HL-60 (cell line): Measurements from ENCODE around the gene SOX18.

Experiments used
- DNase-seq, 2 experiments: peaks; one replicate each; pipeline ENCODE4 v3.0.0-alpha.2; 2010 to 2020; ENCODE audit warnings: low read depth in 1 of 2, low spot score in 1 of 2
- H3K27ac ChIP-seq: fragments of 250-450 bp; sonication (Bioruptor Pico); replicated peaks from 2 replicates; pipeline ENCODE4 v1.5.1; 2020; ENCODE audit warnings: mild to moderate bottlenecking, moderate library complexity
- H3K27me3 ChIP-seq: fragments of 250-450 bp; sonication (Bioruptor Pico); 2 replicates; pipeline ENCODE4 v1.5.1; 2021; ENCODE audit warnings: mild to moderate bottlenecking, moderate library complexity; ENCODE audit not compliant: insufficient read depth, poor library complexity, severe bottlenecking
- H3K4me3 ChIP-seq: replicated peaks from 2 replicates; pipeline ENCODE4 v1.5.1; 2011; ENCODE audit warnings: mild to moderate bottlenecking, control low read depth, low read length; ENCODE audit not compliant: insufficient read depth
- GABPA ChIP-seq: IDR thresholded peaks from 2 replicates; pipeline ENCODE4 v1.6.1; 2012; ENCODE audit warnings: low read depth
- POLR2AphosphoS5 ChIP-seq: IDR thresholded peaks from 2 replicates; pipeline ENCODE4 v1.6.1; 2012; ENCODE audit warnings: low read depth
- SPI1 ChIP-seq: IDR thresholded peaks from 2 replicates; pipeline ENCODE4 v1.6.1; 2012; ENCODE audit warnings: low read depth, mild to moderate bottlenecking, borderline replicate concordance
- TF ChIP-seq, protein P1 (sequence below): IDR thresholded peaks from one replicate; pipeline ENCODE4 v1.5.1; 2011; ENCODE audit warnings: low read length, control low read depth, inconsistent platforms; ENCODE audit not compliant: insufficient read depth
- TF ChIP-seq, protein P2 (sequence below): IDR thresholded peaks from 2 replicates; pipeline ENCODE4 v1.6.1; 2012; ENCODE audit warnings: low read depth; ENCODE audit not compliant: insufficient replicate concordance

The SOX18 gene

DNA sequence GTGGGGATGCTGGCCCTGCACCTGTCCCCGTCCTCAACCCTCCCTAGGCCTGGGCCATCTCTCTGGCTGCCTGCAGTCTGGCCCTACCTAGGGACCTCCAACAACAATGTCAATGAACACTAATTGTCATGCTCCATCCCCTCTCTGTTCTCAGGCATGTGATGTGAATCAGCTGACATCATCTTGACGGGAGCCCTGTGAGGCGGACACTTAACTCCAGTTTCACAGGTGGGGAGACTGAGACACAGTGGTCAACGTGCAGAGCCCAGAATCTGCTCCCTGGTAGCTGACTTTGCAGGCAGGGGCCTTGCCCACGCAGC, 12.8 kb upstream of the SOX18 start:
- DNase-seq: no peak
- no peak for TF ChIP-seq SPI1
- no peak for TF ChIP-seq POLR2AphosphoS5
- no peak for TF ChIP-seq GABPA
- TF ChIP-seq, protein P1, sequence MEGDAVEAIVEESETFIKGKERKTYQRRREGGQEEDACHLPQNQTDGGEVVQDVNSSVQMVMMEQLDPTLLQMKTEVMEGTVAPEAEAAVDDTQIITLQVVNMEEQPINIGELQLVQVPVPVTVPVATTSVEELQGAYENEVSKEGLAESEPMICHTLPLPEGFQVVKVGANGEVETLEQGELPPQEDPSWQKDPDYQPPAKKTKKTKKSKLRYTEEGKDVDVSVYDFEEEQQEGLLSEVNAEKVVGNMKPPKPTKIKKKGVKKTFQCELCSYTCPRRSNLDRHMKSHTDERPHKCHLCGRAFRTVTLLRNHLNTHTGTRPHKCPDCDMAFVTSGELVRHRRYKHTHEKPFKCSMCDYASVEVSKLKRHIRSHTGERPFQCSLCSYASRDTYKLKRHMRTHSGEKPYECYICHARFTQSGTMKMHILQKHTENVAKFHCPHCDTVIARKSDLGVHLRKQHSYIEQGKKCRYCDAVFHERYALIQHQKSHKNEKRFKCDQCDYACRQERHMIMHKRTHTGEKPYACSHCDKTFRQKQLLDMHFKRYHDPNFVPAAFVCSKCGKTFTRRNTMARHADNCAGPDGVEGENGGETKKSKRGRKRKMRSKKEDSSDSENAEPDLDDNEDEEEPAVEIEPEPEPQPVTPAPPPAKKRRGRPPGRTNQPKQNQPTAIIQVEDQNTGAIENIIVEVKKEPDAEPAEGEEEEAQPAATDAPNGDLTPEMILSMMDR: no peak
- TF ChIP-seq, protein P2, sequence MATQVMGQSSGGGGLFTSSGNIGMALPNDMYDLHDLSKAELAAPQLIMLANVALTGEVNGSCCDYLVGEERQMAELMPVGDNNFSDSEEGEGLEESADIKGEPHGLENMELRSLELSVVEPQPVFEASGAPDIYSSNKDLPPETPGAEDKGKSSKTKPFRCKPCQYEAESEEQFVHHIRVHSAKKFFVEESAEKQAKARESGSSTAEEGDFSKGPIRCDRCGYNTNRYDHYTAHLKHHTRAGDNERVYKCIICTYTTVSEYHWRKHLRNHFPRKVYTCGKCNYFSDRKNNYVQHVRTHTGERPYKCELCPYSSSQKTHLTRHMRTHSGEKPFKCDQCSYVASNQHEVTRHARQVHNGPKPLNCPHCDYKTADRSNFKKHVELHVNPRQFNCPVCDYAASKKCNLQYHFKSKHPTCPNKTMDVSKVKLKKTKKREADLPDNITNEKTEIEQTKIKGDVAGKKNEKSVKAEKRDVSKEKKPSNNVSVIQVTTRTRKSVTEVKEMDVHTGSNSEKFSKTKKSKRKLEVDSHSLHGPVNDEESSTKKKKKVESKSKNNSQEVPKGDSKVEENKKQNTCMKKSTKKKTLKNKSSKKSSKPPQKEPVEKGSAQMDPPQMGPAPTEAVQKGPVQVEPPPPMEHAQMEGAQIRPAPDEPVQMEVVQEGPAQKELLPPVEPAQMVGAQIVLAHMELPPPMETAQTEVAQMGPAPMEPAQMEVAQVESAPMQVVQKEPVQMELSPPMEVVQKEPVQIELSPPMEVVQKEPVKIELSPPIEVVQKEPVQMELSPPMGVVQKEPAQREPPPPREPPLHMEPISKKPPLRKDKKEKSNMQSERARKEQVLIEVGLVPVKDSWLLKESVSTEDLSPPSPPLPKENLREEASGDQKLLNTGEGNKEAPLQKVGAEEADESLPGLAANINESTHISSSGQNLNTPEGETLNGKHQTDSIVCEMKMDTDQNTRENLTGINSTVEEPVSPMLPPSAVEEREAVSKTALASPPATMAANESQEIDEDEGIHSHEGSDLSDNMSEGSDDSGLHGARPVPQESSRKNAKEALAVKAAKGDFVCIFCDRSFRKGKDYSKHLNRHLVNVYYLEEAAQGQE: no peak
- Histone ChIP-seq H3K27ac (no peak overlapping the region), H3K4me3 (no peak overlapping the region), H3K27me3 (no peaks in the 10 kb centered on the region)

DNA sequence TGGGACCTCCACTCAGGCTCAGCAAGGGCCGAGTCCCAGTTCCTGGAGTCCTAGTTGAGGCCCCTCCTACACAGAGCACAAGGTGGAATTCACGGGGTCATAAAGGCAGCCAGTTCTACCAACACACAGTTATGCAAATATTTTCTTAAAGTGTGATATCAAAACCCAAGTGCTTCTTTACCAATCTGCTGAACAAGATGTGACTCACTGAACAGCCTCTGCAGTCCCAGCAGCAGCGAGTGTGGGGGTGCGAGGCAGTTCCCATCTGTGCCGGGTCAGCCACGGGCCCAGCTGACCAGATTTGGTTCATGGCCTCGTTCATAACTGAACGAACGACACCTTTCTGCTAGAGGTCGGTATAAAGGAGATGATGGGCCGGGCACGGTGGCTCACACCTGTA, 9.1 kb upstream of the SOX18 start:
- Histone ChIP-seq H3K27ac (no peak overlapping the region), H3K27me3 (no peaks in the 10 kb centered on the region)
- no peak for DNase-seq

DNA sequence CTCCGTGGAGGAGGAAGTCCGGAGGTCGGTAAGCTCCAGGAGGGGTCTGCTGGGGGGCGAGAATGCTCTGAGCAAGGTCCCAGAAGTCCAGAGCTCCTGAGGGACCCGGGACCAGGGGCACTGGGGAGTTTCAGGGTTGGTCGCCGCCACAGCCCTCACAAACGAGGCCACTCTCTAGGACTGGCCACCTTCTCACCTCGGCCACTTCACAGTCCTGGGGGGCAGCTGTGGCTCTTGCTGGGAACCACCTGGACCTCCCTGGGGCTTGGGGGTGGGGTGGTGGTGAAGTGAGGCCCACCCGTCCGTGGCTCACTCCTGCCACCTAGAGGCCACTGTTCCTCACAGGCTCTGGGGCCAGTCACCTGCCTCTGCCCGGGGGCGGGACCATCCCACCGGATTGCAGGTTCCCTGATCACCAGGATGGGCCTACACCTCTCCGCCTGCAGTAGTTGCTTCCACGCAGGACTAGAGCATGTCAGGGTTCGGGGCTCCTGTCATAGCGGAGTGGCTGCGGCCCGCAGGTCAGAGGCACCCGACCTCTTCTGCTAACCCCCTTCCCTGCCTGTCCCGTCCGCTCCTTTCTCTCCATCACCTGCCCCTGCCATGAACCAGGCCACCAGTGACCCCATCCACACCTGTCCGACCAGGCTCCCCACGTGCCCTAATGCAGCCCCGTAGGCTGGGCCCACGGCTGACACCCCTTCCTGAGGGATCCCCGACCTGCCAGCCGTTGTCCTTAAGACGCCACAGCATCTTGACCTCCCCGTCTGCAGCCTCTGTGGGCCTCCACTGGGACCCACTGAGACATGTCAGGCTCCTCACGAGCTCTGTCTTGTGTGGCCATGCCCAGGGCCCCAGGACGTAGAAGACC, 8.4 kb upstream of the SOX18 start:
- DNase-seq: peak in 1 of 2 experiments; percentile 61
- H3K27me3 ChIP-seq: no peaks in the 10 kb centered on the region
- no peak overlapping the region for H3K27ac ChIP-seq
- no peak for TF ChIP-seq SPI1
- TF ChIP-seq, protein P1: peak; percentile 68
- H3K4me3 ChIP-seq: no peak overlapping the region

More for the DNA sequence above, 9.1 kb upstream of the SOX18 start:
- TF ChIP-seq, protein P2: no peak
- TF ChIP-seq SPI1 (no peak), POLR2AphosphoS5 (no peak), GABPA (no peak)
- TF ChIP-seq, protein P1: no peak
- H3K4me3 ChIP-seq: no peak overlapping the region
